A204.1 (cell line): ENCODE measurements around the gene BCKDK.
"Not testable (repeated sequence)": the region's sequence is repeated elsewhere in the genome, so short reads cannot be mapped to it uniquely, and the experiment has no call there.

ENCODE experiments used
- FAIRE-seq: peaks from 2 replicates; lab custom pipeline; 2012; peaks lifted over from hg19 to GRCh38; lab: Jason Lieb, UNC

The BCKDK gene

DNA sequence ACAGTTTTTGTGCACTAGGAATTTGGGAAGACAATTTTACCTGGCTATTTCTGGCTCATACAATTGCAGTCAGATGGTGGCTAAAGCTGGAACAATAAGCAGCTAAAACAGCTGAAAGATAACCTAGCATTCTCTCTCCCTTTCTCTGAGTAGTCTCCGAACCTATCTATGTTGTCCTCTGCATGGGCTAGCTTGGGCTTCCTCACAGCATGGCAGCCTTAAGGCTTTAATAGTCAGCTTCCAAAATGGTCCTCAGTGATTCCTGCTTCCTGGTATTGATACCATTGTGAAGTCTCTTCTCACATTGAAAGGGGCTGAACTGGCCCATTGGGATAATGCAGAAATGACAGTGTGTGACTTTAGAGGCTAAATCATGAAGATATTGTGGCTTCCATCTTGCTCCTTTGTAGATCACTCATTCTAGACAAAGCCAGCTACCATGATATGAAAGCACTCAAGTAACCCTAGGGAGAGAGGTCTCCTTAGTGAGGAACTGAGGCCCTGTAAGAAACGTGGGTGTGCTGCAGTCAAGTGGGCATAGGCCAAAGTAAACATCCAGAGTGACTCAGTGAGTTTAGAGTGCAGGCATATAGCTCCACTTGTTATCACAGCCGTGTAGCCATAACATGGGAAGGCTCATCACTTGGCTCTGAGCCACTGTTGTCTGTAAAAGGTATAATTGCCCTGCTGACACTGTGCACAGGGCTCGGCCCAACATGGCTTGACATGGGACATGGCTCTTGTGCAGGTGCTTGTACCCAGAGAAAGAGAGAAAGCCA is 8.1 kb upstream of the BCKDK start:
- FAIRE-seq, result no peak

DNA sequence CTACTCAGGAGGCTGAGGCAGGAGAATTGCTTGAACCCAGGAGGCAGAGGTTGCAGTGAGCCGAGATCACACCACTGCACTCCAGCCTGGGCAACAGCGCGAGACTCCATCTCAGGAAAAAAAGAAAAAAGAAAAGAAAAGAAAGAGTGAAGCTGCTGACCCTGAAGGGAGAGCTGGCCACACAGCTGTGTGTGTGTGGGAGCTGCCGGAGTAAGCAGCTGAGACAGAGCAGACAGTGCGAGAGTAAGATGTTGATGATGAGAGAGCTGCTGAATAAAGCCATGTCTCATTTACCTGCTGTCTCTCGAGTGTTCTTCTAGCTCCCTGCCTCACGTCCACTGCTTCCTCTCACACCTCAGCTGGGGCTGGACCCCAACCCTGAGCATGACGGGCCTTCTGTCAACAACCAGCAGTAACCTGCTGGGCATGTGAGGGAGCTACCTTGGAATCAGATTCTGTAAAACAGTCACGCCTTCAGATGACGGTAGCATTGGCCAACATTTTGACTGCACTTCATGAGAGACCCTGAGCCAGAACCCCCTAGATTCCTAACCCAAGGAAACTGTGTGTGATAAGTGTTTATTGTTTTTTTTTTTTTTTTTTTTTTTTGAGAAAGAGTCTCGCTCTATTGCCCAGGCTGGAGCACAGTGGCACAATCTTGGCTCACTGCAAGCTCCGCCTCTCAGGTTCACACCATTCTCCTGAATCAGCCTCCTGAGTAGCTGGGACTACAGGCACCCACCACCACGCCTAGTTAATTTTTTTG is 7.1 kb upstream of the BCKDK start:
- FAIRE-seq, result not testable (repeated sequence)

DNA sequence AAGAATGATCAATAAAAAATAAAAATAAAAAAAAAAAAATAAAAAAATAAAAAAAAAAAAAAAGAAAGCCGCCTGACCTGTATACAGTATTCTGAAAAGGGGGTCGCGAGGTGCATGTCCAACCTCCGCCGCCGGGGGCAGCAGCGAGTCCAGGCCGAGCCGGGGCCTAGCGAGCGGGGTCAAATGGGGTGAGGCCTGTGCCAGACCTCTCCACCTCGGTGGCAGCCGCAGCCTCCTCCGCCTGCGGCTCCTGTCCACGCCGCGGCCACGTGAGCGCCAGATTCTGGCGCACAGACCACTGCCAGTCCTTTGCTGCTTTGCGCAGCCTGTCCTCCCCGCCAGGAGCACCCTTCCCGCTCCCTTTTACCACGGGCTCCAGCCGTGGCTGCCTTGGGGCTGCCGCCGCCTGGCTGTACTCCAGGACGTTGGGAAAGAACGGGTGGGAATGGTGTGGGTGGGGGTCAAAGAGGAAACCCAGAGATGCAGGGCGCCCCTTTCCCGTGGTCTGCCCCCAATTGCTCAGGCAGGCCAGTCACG is 2.4 kb upstream of the BCKDK start:
- no peak for FAIRE-seq

DNA sequence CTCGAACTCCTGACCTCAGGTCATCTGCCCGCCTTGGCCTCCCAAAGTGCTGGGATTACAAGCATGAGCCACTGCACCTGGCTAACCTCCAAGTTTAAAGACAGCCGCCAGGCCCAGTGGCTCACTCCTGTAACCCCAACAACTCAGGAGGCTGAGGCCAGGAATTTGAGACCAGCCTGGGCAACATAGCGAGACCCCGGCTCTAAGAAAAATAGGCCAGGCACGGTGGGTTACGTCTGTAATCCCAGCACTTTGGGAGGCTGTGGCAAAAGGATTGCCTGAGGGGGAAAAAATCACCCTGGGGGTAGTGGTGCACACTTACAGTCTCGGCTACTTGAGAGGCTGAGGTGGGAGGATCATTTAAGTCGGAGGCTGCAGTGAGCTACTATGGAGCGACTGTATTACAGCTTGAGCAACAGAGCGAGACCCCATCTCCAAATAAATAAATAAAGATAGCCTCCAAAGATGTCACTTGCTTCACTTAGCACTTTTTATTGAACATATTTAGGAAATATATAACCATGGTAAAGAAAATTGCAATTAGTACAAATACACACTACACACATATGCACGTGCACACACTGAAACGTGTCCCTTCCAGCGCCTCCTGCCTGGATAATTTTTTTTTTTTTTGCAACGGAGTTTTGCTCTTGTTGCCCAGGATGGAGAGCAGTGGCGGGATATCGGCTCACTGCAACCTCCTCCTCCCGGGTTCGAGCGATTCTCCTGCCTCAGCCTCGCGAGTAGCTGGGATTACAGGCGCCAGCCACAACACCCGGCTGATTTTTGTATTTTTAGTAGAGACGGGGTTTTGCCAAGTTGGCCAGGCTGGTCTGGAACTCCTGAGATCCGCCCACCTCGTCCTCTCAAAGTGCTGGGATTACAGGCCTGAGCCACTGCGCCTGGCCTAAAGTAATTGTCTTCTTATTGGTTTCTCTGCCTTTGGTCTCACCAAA is 1.4 kb upstream of the BCKDK start:
- FAIRE-seq, result no peak

DNA sequence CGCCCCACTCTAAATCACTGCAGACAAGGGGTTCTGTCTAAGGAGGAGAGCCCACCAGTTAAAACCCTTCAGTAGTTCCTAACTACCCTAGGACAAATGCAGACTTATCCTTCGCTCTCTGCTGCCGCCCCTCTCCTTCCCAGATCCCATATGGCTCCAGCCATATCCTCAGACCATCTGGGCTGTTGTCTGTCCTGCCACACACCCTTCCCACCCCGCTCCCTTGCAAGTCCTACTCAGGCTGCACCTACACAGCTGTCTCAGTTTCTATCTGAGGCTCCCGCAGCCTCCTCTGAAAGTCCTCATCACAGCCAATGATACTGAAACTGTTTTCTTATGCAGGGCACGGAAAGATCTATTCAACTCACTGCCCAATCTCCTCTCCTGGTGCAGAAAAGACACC is 720 bp upstream of the BCKDK start:
- no peak for FAIRE-seq

DNA sequence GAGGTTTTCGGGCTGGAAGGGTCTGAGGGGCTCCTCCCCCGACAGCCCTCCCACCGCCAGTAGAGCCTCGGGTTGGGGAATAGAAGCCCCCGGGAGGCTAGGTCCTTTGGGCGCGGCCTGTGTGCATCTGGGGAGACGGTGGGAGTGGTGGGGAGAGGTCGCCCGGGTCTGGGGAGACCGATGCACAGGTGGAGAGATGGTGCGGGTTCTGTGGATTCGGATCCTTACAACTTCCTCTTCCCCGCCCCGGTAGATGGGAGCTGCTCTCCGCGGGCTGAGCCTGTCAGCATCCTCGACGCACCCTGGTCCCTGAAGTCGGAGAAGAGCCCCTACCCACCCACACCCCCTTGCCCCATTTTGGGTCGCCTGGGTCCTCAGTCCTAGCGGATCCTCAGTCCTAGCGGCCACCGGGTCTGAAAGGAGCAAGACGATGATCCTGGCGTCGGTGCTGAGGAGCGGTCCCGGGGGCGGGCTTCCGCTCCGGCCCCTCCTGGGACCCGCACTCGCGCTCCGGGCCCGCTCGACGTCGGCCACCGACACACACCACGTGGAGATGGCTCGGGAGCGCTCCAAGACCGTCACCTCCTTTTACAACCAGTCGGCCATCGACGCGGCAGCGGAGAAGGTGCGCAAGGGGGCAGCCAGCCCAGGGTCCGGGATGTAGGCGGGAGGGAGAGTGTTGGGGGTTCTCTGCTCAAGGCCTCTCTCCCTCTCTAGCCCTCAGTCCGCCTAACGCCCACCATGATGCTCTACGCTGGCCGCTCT is 790 bp downstream of the BCKDK start:
- no peak for FAIRE-seq

DNA sequence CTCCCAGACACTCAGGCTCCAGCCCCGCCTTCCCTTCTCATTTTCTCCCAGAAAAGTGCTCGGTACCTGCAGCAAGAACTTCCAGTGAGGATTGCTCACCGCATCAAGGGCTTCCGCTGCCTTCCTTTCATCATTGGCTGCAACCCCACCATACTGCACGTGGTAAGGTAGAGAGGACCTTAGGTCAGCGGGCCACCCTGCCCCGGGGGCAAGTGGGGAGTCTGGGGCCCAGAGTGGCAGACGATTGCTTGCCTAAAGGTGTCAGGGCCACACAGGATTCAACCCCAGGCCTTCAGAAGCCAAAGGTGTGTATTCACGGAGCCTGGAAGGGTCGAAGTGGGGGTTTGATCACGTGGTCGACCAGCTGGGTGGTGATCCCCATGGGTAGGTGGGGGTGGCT is 1.4 kb downstream of the BCKDK start:
- FAIRE-seq, result no peak

DNA sequence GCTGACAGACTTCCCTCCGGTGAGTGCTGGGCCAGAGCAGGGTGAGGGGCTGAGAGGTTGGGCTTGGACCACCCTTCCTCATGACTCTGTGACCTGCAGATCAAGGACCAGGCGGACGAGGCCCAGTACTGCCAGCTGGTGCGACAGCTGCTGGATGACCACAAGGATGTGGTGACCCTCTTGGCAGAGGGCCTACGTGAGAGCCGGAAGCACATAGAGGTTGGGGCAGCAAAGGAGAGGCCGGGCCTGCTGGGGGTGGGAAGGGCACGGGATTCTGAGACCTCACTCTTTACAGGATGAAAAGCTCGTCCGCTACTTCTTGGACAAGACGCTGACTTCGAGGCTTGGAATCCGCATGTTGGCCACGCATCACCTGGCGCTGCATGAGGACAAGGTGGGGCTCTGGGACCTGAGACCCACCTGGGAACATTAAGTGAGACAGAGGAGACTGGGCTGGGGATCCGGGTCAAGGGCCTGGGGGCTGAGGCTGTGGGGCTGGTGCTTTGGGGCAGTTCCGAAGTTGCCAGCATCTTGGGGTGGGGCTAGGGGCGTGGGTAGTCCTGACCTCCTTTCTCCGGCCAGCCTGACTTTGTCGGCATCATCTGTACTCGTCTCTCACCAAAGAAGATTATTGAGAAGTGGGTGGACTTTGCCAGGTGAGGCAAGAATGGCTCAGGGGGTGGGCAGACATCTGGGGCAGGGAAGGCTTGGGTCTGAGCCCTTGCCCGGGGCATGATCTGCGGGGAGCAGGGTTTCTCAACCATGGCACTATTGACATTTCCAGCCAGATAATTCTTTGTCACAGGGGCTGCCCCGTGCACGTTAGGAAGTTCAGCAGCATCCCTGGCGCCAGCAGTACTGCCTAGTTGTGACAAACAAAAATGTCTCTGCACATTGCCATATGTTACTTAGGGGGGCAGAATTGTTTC is 2.2 kb downstream of the BCKDK start:
- FAIRE-seq, result no peak

DNA sequence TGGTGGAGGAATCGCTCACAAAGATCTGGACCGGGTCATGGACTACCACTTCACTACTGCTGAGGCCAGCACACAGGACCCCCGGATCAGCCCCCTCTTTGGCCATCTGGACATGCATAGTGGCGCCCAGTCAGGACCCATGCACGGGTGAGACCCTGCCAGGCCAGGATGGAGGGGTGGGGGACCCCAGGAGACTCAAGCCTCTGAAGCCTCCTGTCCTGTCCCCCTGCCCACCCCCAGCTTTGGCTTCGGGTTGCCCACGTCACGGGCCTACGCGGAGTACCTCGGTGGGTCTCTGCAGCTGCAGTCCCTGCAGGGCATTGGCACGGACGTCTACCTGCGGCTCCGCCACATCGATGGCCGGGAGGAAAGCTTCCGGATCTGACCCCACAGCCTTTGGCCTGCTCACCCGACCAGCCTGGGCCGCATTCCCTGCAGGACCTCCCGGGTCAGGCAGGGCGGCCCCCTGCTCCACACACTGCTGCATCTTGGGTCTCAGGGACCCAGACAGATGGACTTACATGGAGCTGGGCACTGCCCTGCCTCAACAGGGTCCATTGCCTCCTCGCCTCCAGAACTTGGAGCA is 3.8 kb downstream of the BCKDK start:
- FAIRE-seq, result no peak

DNA sequence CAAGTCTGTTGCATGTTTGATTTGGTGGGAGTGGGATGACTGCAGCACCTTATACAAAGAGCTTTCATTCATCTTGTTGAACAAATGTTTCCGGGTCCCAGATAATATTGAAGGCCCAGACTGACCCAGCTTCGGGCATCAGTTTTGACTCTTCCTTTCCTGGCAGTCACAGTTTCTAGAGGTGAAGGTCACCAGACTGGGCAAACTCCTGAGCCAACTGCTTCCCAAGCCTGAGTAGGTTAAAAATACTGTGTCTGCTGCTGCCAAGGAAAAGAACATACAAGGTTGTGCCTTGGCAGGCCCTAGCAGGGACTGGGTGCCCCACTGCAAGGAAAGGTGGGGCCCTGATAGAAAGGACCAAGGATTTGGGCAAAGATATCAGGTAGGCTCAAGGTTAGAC is 4.5 kb downstream of the BCKDK start:
- no peak for FAIRE-seq

DNA sequence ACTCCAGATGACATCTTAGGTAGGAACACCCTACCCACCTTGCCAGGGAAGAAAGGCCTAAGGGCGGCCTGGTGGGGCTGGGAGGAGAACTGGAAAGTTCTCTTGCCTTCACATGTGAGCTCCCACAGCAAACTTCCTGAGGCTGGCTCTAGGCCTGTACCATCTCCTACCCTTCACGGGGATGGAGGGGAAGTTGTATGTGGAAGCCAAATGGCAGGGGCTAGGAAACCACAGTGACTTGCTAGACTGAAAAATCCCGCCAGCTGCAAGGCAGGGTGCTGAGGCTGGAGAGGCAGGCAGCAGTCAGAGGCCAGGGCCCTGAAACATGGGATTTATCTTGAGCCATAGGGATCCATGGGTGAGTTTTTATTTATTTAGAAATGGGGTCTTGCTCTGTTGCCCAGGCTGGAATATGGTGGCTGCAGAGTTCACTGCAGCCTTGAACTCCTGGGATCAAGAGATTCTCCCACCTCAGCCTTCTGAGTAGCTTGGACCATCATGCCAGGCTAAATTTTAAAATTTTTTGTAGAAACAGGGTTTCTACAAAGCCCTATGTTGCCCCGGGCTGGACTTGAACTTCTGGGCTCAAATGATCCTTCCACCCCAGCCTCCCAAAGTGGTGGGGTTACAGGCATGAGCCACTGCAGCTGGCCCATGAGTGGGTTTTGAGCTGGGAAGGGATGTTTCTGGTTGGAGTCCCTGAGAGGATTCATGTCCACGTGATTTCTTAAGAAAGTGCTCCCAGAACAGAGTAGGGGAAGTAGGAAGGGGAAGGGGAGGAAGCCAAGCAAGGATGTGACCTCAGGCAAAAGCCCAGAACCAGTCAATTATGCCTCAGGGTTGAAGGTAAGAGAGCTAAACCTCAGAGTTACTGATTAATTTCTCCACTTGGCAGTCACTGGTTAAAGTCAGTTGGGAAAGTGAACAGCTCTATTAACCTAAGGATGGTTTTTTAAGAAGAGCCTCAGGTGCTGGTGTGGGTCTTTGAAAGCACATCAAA is 5.2 kb downstream of the BCKDK start:
- FAIRE-seq, result no peak

DNA sequence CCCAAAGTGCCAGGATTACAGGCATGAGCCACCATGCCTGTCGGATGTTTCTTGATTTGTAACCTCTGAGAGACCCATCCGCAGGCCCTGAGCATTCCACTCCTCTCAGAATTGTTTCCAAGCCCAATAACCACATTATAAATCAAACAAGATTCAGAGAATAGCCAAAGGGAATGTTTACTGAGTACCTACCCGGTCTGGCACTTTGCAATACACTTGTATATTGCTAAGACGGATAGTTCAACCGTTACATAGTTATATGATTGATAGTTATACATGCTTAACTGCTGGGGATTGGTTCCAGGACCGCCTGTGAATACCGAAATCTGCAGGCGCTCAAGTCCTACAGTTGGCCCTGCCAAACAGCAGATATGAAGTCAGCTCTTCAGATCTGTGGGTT is 6.3 kb downstream of the BCKDK start:
- FAIRE-seq, result no peak

DNA sequence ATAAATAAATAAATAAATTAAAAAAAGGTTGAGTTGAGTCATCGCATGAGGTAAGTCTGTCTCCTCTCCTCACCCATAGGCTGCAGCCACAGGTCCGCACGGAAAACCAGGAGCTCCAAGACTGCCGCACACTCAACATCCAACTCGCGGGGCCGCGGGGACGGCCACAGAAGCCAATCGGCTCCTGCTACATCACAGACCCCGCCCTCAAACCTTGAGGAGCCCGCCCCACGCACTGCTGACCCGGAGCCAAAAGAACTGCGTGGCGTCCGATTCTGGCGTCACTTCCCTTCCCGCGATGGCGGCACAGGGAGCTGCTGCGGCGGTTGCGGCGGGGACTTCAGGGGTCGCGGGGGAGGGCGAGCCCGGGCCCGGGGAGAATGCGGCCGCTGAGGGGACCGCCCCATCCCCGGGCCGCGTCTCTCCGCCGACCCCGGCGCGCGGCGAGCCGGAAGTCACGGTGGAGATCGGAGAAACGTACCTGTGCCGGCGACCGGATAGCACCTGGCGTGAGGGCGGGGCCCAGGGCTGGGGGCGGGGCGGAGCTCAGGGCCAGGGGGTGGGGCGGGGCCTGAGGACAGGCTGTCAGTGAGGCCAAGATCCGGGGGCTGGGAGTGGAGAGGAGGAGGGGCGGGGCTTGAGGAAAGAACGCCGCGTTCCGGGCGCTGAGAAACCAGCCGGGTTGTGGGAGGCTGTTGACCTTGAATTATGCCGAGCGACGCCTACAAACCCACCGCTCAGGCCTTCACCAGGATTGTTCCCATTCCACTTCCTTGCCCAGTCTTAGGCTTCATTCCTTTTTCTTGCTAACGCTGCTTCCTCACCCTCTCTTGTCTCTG is 9.4 kb downstream of the BCKDK start, which contains the start of gene KAT8:
Gene KAT8 (plus strand): TSS at position 281 of the 839 bp plus-strand sequence. CDS start 18 bp downstream, at position 299.
- peak; percentile 86 for FAIRE-seq

DNA sequence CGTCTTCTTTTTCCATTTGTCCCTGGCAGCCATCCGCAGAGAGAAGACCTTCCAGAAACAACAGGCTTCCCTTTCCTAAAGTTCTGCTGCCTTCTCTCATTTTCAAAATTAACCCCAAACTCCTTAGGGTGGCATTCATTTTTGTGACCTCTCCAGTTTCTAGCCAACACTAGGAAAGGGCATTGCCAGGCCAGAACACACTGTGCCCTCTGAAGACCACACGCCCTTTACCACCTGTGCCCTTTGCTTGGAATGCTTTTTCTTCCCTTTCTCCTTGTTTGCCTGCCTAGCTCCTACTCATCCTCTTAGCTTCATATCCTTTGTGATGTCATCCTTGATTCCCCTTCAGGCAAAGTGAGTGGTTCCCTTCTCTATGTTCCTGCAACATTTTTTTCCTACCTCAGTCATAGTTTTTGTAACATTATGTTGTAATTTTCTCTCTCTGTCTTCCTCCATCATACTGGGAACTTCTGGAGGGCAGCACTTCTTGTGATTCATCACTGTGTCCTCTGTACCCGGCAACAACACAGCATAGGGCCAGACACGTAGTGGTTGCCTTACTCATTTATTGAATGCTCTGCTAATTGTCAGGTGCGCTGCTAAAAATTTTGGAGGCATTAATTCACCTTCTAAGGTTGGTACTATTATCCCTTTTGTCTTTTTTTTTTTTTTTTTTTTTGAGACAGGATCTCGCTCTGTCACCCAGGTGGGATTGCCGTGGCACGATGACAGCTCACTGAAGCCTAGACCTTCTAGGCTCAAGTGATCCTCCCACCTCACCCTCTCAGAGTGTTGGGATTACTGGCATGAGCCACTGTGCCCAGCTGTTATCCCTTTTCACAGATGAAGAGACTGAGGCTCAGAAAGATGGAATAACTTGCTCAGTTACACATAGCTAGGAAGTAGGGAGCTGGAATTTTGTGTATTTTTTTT is 10.3 kb downstream of the BCKDK start:
- no peak for FAIRE-seq

DNA sequence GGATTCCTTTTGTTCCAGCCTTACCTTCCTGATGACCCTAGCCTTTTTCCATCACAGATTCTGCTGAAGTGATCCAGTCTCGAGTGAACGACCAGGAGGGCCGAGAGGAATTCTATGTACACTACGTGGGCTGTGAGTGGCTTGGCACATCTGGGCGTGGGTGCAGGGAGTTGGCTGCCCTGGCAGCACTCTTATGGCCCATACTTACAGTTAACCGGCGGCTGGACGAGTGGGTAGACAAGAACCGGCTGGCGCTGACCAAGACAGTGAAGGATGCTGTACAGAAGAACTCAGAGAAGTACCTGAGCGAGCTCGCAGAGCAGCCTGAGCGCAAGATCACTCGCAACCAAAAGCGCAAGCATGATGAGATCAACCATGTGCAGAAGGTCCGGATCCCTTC is 11.9 kb downstream of the BCKDK start:
- FAIRE-seq, result no peak

DNA sequence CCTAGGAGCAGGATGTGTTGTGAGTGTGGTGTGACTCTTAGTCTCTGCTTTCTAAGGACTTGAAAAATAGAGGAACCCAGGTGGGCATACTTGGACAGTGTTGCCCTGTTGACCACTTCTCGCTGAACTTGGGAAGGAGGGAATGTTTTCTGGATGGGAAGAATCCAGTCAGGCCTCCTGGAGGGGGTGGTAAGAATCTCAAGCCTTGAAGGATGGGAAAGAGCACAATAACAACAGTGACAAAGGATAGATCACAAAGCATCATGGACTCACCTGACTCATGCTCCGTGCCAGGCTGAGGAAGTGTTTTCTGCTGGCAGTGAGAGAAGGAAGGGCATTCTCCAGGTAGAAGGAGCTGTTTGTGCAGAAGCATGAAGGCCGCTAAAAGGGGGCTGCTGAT is 17.7 kb downstream of the BCKDK start:
- no peak for FAIRE-seq

DNA sequence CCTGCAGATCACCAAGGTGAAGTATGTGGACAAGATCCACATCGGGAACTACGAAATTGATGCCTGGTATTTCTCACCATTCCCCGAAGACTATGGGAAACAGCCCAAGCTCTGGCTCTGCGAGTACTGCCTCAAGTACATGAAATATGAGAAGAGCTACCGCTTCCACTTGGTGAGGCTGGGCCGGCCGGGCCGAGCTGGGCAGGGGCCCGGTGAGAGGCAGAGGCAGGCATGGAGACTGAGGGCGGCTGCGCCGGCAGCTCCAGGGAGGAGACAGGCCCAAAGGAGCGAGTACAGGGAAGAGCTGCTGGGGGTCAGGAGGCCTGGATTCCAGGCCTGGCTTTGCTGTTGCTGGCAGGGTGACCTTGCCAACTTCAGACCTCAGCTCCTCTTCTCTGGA is 19.0 kb downstream of the BCKDK start:
- no peak for FAIRE-seq
